Breast epithelium (tissue), 3 donors: ENCODE results near the gene COL5A1.

Experiments used
- CTCF ChIP-seq, 3 donors: fragments of 450-650 bp; IDR thresholded peaks; one replicate each; pipeline ENCODE4 v1.5.1; 2016 to 2017; ENCODE audit warnings: antibody characterized with exemption in 3 of 3, mild to moderate bottlenecking in 3 of 3, moderate library complexity in 3 of 3
- POLR2A ChIP-seq: fragments of 450-650 bp; IDR thresholded peaks from one replicate; pipeline ENCODE4 v1.6.1; 2016; ENCODE audit warnings: antibody characterized with exemption, mild to moderate bottlenecking, moderate library complexity

GRCh38 chr9:134747951-134748489 lies 106.4 kb downstream of the COL5A1 start:
- TF ChIP-seq CTCF (IDR thresholded peaks at IDR 0.05) (no peak), POLR2A (no peak)
